ENCODE results near the gene SBF2.

SBF2 gene

DNA sequence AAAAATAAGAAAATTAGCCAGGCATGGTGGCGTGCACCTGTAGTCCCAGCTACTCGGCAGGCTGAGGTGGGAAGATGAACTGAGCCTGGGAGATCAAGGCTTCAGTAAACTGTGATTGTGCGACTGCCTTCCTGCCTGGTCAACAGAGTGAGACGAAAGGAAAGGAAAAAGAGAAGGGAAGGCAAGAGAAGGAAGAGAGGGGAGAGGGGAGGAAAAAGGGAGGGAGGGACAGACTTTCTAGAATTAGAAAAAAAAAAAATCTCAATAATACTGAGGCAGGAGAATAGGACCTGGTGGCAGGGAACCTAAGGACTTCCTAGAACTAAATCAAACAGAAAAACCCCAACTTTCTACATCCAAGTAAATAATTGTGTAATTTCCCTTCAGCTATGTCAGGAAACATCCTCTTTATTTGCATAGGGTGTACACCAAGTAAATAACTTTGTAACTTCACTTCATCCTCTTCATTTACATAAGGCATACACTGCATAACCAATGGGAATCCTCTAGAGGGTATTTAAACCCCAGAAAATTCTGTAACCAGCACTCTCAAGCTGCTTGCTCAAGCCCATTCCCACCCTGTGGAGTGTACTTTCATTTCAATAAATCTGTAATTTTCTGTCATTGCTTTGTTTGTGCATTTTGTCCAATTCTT lies 8.7 kb downstream of the SBF2 start:
- no peak overlapping the region for H4K91ac ChIP-seq (ENCODE audit: low read length)
- H3K36me3 ChIP-seq (ENCODE audit: control insufficient read depth in 1 of 2, insufficient read depth in 2 of 2, low read depth in 1 of 2, low read length in 2 of 2) = peaks cover 11 to 21% of the 10 kb centered on the region in 2 experiments
- no peak overlapping the region for H3K4me3 ChIP-seq (ENCODE audit: insufficient read depth in 1 of 2, low read depth in 1 of 2, low read length in 2 of 2)
- no peak overlapping the region for H2BK12ac ChIP-seq (ENCODE audit: low read length in 2 of 2)
- peaks cover 17% of the 10 kb centered on the region for H3K79me1 ChIP-seq (replicated peaks; ENCODE audit: low read length, poor library complexity, severe bottlenecking)
- H2BK5ac ChIP-seq (ENCODE audit: low read depth, low read length, poor library complexity, severe bottlenecking) = no peak overlapping the region
- DNase-seq = peak; percentile 69
- no peak overlapping the region for H3K27ac ChIP-seq (ENCODE audit: low read length, poor library complexity, severe bottlenecking)
- H3K23ac ChIP-seq (ENCODE audit: low read length in 2 of 2) = no peak overlapping the region
- H2AK5ac ChIP-seq (ENCODE audit: low read length, severe bottlenecking) = no peak overlapping the region
- no peak overlapping the region for H2BK120ac ChIP-seq (ENCODE audit: low read depth, low read length)
- WGBS = 96% methylated on average over 3 of the region's 4 CpGs
- H3K27me3 ChIP-seq (ENCODE audit: control insufficient read depth in 1 of 2, insufficient read depth in 1 of 2, low read length in 2 of 2) = no peaks in the 10 kb centered on the region
- H2BK15ac ChIP-seq (ENCODE audit: low read depth, poor library complexity, severe bottlenecking) = no peak overlapping the region
- no peak overlapping the region for H3K9ac ChIP-seq (ENCODE audit: low read length)
- H3K4me2 ChIP-seq (ENCODE audit: low read length, poor library complexity, severe bottlenecking) = no peak overlapping the region
- no peak overlapping the region for H3K14ac ChIP-seq (ENCODE audit: low read length in 2 of 2)
- no peak overlapping the region for H4K8ac ChIP-seq (ENCODE audit: low read length)
- H2AFZ ChIP-seq (ENCODE audit: low read depth, low read length) = no peak overlapping the region
- no peak overlapping the region for H3K18ac ChIP-seq (ENCODE audit: low read depth in 1 of 2, low read length in 2 of 2)
- no peak overlapping the region for H3K4ac ChIP-seq (ENCODE audit: low read depth in 1 of 2, low read length in 2 of 2)
- H3K4me1 ChIP-seq (ENCODE audit: control insufficient read depth, insufficient read depth, low read depth, low read length) = peaks cover 8% of the 10 kb centered on the region
- H3K9me3 ChIP-seq (ENCODE audit: control insufficient read depth, low read length) = no peaks in the 10 kb centered on the region

DNA sequence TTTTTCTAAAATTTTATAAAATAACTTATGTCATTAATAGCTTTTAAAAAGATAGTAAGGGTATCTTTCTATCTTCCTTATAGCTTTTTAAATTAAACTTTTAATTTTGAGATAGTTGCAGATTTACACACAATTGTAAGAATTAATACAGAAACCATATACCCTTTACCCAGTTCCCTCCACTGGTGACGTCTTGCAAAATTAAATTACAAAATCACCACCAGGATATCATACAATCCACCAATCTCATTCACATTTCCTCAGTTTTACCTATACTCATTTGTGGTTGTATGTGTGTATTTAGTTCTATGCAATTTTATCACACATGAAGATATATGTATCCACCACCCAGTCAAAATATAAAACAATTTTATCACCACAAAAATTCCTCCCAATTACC lies 10.0 kb downstream of the SBF2 start:
- H2BK12ac ChIP-seq (ENCODE audit: low read length in 2 of 2) = no peak overlapping the region
- H3K4me3 ChIP-seq (ENCODE audit: insufficient read depth in 1 of 2, low read depth in 1 of 2, low read length in 2 of 2) = no peak overlapping the region
- peaks cover 10% of the 10 kb centered on the region in 2 experiments for H3K36me3 ChIP-seq (ENCODE audit: control insufficient read depth in 1 of 2, insufficient read depth in 2 of 2, low read depth in 1 of 2, low read length in 2 of 2)
- peaks cover 6% of the 10 kb centered on the region for H3K4me1 ChIP-seq (ENCODE audit: control insufficient read depth, insufficient read depth, low read depth, low read length)
- no peaks in the 10 kb centered on the region for H3K27me3 ChIP-seq (ENCODE audit: control insufficient read depth in 1 of 2, insufficient read depth in 1 of 2, low read length in 2 of 2)
- H3K4me2 ChIP-seq (ENCODE audit: low read length, poor library complexity, severe bottlenecking) = no peak overlapping the region
- no peak overlapping the region for H2BK5ac ChIP-seq (ENCODE audit: low read depth, low read length, poor library complexity, severe bottlenecking)
- peaks cover 9% of the 10 kb centered on the region for H3K79me1 ChIP-seq (replicated peaks; ENCODE audit: low read length, poor library complexity, severe bottlenecking)
- H3K4ac ChIP-seq (ENCODE audit: low read depth in 1 of 2, low read length in 2 of 2) = no peak overlapping the region
- no peak overlapping the region for H3K27ac ChIP-seq (ENCODE audit: low read length, poor library complexity, severe bottlenecking)
- no peak overlapping the region for H4K8ac ChIP-seq (ENCODE audit: low read length)
- no peak overlapping the region for H4K91ac ChIP-seq (ENCODE audit: low read length)
- H3K9ac ChIP-seq (ENCODE audit: low read length) = no peak overlapping the region
- no peak overlapping the region for H2AK5ac ChIP-seq (ENCODE audit: low read length, severe bottlenecking)
- no peak overlapping the region for H3K18ac ChIP-seq (ENCODE audit: low read depth in 1 of 2, low read length in 2 of 2)
- no peak overlapping the region for H3K14ac ChIP-seq (ENCODE audit: low read length in 2 of 2)
- no peaks in the 10 kb centered on the region for H3K9me3 ChIP-seq (ENCODE audit: control insufficient read depth, low read length)
- no peak overlapping the region for H3K23ac ChIP-seq (ENCODE audit: low read length in 2 of 2)
- WGBS = no CpG with 5 or more reads among the region's 1 CpG
- no peak overlapping the region for H2AFZ ChIP-seq (ENCODE audit: low read depth, low read length)
- DNase-seq = no peak
- no peak overlapping the region for H2BK120ac ChIP-seq (ENCODE audit: low read depth, low read length)
- H2BK15ac ChIP-seq (ENCODE audit: low read depth, poor library complexity, severe bottlenecking) = no peak overlapping the region

DNA sequence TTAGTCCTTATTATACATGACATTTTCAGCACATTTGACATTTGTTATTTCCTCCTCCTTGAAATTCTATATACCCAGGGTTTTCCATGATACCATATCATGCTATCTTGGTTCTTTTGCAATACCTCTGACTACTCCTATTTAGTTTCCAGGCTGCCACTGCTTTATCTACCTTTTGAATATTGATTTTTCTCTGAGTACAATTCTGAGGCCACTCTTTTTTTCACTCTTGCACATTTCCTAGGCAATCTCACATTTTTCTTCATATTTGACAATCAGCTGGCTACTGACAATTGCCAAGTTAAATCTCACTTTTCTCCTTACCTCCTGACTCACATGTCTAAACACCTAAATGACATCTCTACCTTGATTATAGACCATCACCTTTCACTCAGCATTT lies 11.9 kb downstream of the SBF2 start:
- Histone ChIP-seq H3K9ac (ENCODE audit: low read length) (no peak overlapping the region), H3K4me2 (ENCODE audit: low read length, poor library complexity, severe bottlenecking) (no peak overlapping the region), H2AK5ac (ENCODE audit: low read length, severe bottlenecking) (no peak overlapping the region), H3K23ac (ENCODE audit: low read length in 2 of 2) (no peak overlapping the region), H3K4me3 (ENCODE audit: insufficient read depth in 1 of 2, low read depth in 1 of 2, low read length in 2 of 2) (no peak overlapping the region), H4K8ac (ENCODE audit: low read length) (no peak overlapping the region), H3K4ac (ENCODE audit: low read depth in 1 of 2, low read length in 2 of 2) (no peak overlapping the region), H2BK15ac (ENCODE audit: low read depth, poor library complexity, severe bottlenecking) (no peak overlapping the region), H3K79me1 (replicated peaks; ENCODE audit: low read length, poor library complexity, severe bottlenecking) (peaks cover 5% of the 10 kb centered on the region), H2BK12ac (ENCODE audit: low read length in 2 of 2) (no peak overlapping the region), H3K27ac (ENCODE audit: low read length, poor library complexity, severe bottlenecking) (no peak overlapping the region), H4K91ac (ENCODE audit: low read length) (no peak overlapping the region), H2AFZ (ENCODE audit: low read depth, low read length) (no peak overlapping the region), H3K14ac (ENCODE audit: low read length in 2 of 2) (no peak overlapping the region), H3K27me3 (ENCODE audit: control insufficient read depth in 1 of 2, insufficient read depth in 1 of 2, low read length in 2 of 2) (no peaks in the 10 kb centered on the region), H2BK120ac (ENCODE audit: low read depth, low read length) (no peak overlapping the region), H2BK5ac (ENCODE audit: low read depth, low read length, poor library complexity, severe bottlenecking) (no peak overlapping the region), H3K9me3 (ENCODE audit: control insufficient read depth, low read length) (no peaks in the 10 kb centered on the region), H3K4me1 (ENCODE audit: control insufficient read depth, insufficient read depth, low read depth, low read length) (peaks cover 3% of the 10 kb centered on the region), H3K18ac (ENCODE audit: low read depth in 1 of 2, low read length in 2 of 2) (no peak overlapping the region), H3K36me3 (ENCODE audit: control insufficient read depth in 1 of 2, insufficient read depth in 2 of 2, low read depth in 1 of 2, low read length in 2 of 2) (peaks cover 0 to 3% of the 10 kb centered on the region in 2 experiments)
- DNase-seq = no peak

GRCh38 chr11:10275714-10276113 lies 18.3 kb downstream of the SBF2 start:
- Histone ChIP-seq H4K8ac (ENCODE audit: low read length) (no peak overlapping the region), H2BK120ac (ENCODE audit: low read depth, low read length) (no peak overlapping the region), H3K4me1 (ENCODE audit: control insufficient read depth, insufficient read depth, low read depth, low read length) (no peaks in the 10 kb centered on the region), H3K27me3 (ENCODE audit: control insufficient read depth in 1 of 2, insufficient read depth in 1 of 2, low read length in 2 of 2) (no peaks in the 10 kb centered on the region), H3K4me2 (ENCODE audit: low read length, poor library complexity, severe bottlenecking) (no peak overlapping the region), H3K9me3 (ENCODE audit: control insufficient read depth, low read length) (no peaks in the 10 kb centered on the region), H2BK15ac (ENCODE audit: low read depth, poor library complexity, severe bottlenecking) (no peak overlapping the region), H3K4me3 (ENCODE audit: insufficient read depth in 1 of 2, low read depth in 1 of 2, low read length in 2 of 2) (no peak overlapping the region), H3K79me1 (replicated peaks; ENCODE audit: low read length, poor library complexity, severe bottlenecking) (peaks cover 5% of the 10 kb centered on the region), H3K9ac (ENCODE audit: low read length) (peak overlapping the region; percentile 23), H2BK12ac (ENCODE audit: low read length in 2 of 2) (no peak overlapping the region), H2BK5ac (ENCODE audit: low read depth, low read length, poor library complexity, severe bottlenecking) (no peak overlapping the region), H3K23ac (ENCODE audit: low read length in 2 of 2) (no peak overlapping the region), H3K14ac (ENCODE audit: low read length in 2 of 2) (no peak overlapping the region), H2AFZ (ENCODE audit: low read depth, low read length) (no peak overlapping the region), H3K36me3 (ENCODE audit: control insufficient read depth in 1 of 2, insufficient read depth in 2 of 2, low read depth in 1 of 2, low read length in 2 of 2) (no peaks in the 10 kb centered on the region), H3K27ac (ENCODE audit: low read length, poor library complexity, severe bottlenecking) (no peak overlapping the region), H3K18ac (ENCODE audit: low read depth in 1 of 2, low read length in 2 of 2) (no peak overlapping the region), H3K4ac (ENCODE audit: low read depth in 1 of 2, low read length in 2 of 2) (no peak overlapping the region), H2AK5ac (ENCODE audit: low read length, severe bottlenecking) (no peak overlapping the region), H4K91ac (ENCODE audit: low read length) (no peak overlapping the region)
- no peak for DNase-seq

Measured in mesenchymal stem cell (in vitro differentiated cells and primary cell).